GM21737 (cell line): ENCODE measurements around the gene PLEK2.
"Not testable (repeated sequence)": the region's sequence is repeated elsewhere in the genome, so short reads cannot be mapped to it uniquely, and the experiment has no call there.

Experiments used
- ATAC-seq: cut with Tn5 transposase; IDR thresholded peaks from one replicate; pipeline ENCODE4 v1.9.1; 2021; ENCODE audit warnings: mild to moderate bottlenecking, moderate library complexity; ENCODE audit not compliant: unreplicated experiment

Gene PLEK2

GRCh38 chr14:67411820-67412421 lies at the start of gene PLEK2:
PLEK2 (minus strand) TSS chr14:67412165; CDS start chr14:67412059, 106 bp downstream.
- no peak for ATAC-seq

- no peak for ATAC-seq
Observed at GRCh38 chr14:67461341-67461985, 49.5 kb upstream of the PLEK2 start.

- no peak for ATAC-seq
Observed at GRCh38 chr14:67459336-67459735, 47.4 kb upstream of the PLEK2 start.

- ATAC-seq: no peak
Observed at GRCh38 chr14:67457782-67458181, 45.8 kb upstream of the PLEK2 start.

GRCh38 chr14:67456732-67457131 lies 44.8 kb upstream of the PLEK2 start:
- ATAC-seq: no peak

GRCh38 chr14:67453575-67454300 lies 41.8 kb upstream of the PLEK2 start:
- ATAC-seq: no peak

GRCh38 chr14:67451667-67452066 lies 39.7 kb upstream of the PLEK2 start:
- not testable (repeated sequence) for ATAC-seq

- no peak for ATAC-seq
Observed at GRCh38 chr14:67449096-67449495, 37.1 kb upstream of the PLEK2 start.

- ATAC-seq: no peak
Observed at GRCh38 chr14:67447033-67447381, 35.0 kb upstream of the PLEK2 start.

GRCh38 chr14:67446371-67447032 lies 34.5 kb upstream of the PLEK2 start:
- no peak for ATAC-seq

GRCh38 chr14:67444395-67444794 lies 32.4 kb upstream of the PLEK2 start:
- no peak for ATAC-seq

- no peak for ATAC-seq
Observed at GRCh38 chr14:67442139-67442906, 30.4 kb upstream of the PLEK2 start.

- no peak for ATAC-seq
Observed at GRCh38 chr14:67441672-67442071, 29.7 kb upstream of the PLEK2 start.

- ATAC-seq: no peak
Observed at GRCh38 chr14:67441256-67441655, 29.3 kb upstream of the PLEK2 start.

- ATAC-seq: no peak
Observed at GRCh38 chr14:67440513-67440912, 28.5 kb upstream of the PLEK2 start.

- no peak for ATAC-seq
Observed at GRCh38 chr14:67438969-67439368, 27.0 kb upstream of the PLEK2 start.

GRCh38 chr14:67436006-67436866 lies 24.3 kb upstream of the PLEK2 start:
- no peak for ATAC-seq

GRCh38 chr14:67435603-67436002 lies 23.6 kb upstream of the PLEK2 start:
- no peak for ATAC-seq

GRCh38 chr14:67432050-67432564 lies 20.1 kb upstream of the PLEK2 start:
- no peak for ATAC-seq
